Measurements from ENCODE around the gene INPP5K.
"Not testable (repeated sequence)": the region's sequence is repeated elsewhere in the genome, so short reads cannot be mapped to it uniquely, and the experiment has no call there.

INPP5K gene

DNA sequence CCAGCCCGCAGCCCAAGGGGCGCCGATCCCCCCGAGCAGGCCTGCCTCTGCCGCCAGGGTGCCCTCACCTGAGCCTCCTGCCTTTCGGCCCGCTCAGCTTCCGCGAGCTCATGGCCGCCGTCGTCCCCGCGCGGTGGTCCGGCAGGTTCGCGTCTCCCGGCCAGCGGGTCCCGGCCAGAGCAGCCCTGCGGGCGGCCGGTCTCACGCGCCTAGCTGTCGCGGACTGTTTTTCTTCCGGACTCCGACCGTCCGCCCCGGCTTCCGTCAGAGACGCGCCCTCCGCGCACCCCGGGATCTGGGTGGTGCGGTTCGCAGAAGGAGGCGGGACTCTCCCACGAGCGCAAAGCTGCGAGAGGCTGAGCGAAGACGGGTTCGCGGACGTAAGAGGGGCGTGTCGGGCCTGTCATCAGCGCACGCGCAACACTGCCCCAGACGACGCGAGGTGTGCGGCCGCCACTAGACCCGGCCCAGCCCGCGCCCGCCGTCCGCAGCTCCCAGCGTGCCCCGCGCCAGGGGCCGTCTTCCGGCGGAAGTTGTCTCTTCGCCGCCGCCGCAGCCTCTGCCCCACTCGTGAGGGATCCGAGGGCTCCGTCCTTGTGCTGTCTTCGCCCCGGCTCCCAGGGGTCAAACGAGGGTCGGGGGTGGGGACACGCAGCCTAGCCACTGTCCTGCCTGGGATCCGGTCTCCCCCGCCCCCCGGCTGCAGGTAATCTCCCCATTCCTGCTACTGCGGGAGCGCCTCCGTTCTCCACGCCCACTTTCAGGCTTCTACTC lies at the start of gene INPP5K:
INPP5K (minus strand) TSS at position 225 of the 774 bp plus-strand sequence; CDS start at position 112, 113 bp downstream.
- in situ Hi-C loops (cut with MboI; ENCODE audit: low sequenced_read_pairs), result no loop called here

- in situ Hi-C loops (cut with MboI; ENCODE audit: low sequenced_read_pairs), result no loop called here
These were observed 49.5 kb upstream of the INPP5K start for GRCh38 chr17:1565877-1566276.

DNA sequence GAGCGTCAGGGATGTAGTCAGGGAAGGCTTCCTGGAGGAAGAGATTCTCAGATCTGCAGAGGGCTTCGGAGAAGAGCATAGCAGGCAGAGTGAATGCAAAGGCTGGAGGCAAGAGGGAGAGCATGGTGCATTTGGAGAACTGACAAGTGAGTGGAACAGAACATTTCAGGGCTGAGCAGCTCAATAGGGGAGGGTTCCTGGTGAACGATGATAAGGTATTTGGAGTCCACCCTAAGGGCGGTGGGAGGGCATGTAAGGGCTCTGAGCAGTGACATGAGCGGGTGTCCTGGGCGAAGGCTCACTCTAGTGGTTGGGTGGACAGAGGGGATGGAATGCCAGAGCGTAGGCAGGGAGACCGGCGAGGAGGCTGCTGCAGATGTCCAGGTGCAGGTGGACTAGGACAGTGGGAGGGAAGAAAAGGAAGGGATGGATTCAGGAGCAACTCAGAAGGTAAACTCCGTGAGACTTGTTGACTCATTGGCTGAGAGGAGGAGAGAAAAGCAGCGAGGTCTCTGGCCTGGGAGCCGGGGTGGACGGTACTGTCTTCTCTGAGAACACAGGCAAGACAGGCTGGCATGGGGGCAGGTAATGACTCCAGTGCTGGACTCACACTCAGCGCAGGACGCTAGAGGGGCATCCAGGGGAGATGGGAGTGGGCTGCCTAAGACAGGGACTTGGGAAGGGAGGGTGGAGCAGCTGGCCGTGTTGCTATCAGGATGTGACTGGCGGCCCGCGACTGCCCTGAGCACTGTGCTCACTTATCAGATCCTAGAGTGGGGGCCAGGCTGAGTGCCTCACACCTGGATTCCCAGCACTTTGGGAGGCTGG lies 47.6 kb upstream of the INPP5K start:
- in situ Hi-C loops (cut with MboI; ENCODE audit: low sequenced_read_pairs), result no loop called here

DNA sequence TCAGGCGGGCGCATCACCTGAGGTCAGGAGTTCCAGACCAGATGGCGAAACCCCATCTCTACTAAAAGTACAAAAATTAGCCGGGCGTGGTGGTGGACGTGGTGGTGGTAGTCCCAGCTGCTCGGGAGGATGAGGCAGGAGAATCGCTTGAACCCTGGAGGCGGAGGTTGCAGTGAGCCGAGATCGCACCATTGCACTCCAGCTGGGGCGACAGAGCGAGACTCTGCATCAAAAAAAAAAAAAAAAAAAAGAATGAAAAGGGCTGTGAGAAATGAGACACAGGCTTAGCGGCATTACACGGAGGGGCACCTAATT lies 47.0 kb upstream of the INPP5K start:
- in situ Hi-C loops (cut with MboI; ENCODE audit: low sequenced_read_pairs), result not testable (repeated sequence)

GRCh38 chr17:1562176-1562643 lies 45.8 kb upstream of the INPP5K start:
- in situ Hi-C loops (cut with MboI; ENCODE audit: low sequenced_read_pairs), result no loop called here

DNA sequence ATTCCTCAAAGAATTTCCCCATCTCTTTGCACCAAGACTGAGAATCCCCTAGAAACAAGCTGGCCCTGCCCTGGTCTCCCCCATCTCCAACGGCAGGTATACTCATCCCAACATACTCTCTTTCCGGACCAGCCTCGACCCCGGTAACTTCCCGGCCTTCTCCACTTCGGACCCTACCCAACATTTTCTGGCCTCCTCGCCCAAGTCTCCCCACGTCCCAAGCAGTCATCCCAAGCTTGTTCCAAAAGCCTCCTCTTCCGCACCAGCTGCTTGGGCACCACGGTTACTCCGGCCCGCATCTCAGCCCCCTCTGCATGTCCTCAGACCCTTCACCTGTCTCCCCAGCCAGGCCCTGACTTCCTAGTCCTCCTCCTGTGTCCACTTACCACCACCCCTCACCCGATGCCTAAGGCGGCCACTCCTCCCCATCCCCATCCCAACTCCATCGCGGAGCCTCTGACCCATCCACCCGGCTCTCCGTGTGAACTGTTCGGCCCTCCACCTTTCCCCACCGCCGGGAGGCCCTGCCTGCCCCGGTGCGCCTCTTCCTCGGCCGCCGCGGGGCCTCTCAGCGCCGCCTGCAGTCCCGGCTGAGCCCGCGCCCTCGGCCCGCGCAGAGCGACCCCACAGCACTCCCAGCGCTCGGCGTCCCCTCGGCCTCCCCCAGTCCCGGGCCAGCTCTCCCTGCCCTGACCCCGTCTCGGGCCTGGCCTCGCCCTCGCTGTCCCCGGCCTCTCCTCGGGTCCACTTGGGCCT lies 45.2 kb upstream of the INPP5K start:
- in situ Hi-C loops (cut with MboI; ENCODE audit: low sequenced_read_pairs), result no loop called here

GRCh38 chr17:1560858-1561355 lies 44.5 kb upstream of the INPP5K start:
- in situ Hi-C loops (cut with MboI; ENCODE audit: low sequenced_read_pairs), result no loop called here

GRCh38 chr17:1560101-1560857 lies 43.9 kb upstream of the INPP5K start:
- in situ Hi-C loops (cut with MboI; ENCODE audit: low sequenced_read_pairs), result no loop called here

GRCh38 chr17:1559047-1560043 lies 42.9 kb upstream of the INPP5K start:
- in situ Hi-C loops (cut with MboI; ENCODE audit: low sequenced_read_pairs), result no loop called here

DNA sequence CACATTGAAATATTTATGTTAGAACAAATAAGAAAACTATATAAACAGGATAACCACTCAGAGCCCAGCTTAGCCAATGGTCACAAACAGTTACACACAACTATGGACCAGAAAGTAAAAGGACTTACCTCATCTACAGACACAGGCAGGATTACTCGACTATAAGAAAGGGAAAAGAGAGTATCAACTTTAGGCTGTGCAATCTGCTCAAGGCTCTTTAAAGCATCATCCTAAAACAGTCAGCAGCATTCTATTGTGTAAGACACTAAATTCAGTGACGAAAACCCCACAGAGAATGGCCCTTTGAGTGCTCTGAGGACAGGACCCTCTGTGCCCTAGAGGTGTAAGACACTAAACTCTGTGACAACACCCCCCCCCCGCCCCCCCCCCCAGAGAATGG lies 42.0 kb upstream of the INPP5K start:
- in situ Hi-C loops (cut with MboI; ENCODE audit: low sequenced_read_pairs), result no loop called here

- in situ Hi-C loops (cut with MboI; ENCODE audit: low sequenced_read_pairs), result no loop called here
These were observed 41.1 kb upstream of the INPP5K start for GRCh38 chr17:1557355-1558095.

DNA sequence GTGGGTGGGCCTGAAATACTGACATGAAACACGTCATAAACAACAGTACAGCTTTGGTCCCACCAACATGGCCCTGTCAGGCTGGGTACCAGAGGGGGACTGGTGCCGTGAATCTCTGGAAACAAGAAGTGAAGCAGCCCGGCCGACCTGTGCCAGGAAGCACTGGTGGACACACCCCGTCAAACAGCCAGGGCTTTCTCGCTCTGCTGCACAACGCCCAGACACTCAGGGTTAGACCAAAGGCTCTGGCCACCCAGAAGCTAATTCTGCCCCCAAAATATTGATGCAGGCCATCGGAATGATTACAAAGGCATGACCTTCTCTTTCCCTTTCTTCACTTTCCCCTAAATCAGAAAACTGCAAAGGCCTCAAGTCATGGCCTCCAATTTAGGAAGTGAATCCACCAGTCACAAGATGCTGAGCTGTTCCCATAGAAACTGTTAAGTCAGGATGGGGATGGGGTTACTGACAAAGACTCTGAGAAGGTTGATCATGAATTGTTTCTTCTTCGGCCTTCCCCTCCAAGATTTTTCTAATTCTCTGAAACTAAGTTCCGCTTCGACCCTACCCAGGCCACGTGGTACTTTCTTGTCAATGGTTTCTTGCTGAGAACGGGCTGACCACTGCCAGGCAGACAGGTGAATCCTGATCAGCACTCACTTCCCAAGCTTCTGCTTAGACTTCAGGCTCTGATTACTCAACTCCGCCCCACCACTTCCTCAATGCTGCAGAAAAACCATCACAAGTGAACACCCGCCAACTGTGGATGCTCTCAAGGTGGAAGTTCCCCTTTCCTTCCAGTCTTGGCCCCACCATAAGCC lies 39.4 kb upstream of the INPP5K start:
- in situ Hi-C loops (cut with MboI; ENCODE audit: low sequenced_read_pairs), result no loop called here

DNA sequence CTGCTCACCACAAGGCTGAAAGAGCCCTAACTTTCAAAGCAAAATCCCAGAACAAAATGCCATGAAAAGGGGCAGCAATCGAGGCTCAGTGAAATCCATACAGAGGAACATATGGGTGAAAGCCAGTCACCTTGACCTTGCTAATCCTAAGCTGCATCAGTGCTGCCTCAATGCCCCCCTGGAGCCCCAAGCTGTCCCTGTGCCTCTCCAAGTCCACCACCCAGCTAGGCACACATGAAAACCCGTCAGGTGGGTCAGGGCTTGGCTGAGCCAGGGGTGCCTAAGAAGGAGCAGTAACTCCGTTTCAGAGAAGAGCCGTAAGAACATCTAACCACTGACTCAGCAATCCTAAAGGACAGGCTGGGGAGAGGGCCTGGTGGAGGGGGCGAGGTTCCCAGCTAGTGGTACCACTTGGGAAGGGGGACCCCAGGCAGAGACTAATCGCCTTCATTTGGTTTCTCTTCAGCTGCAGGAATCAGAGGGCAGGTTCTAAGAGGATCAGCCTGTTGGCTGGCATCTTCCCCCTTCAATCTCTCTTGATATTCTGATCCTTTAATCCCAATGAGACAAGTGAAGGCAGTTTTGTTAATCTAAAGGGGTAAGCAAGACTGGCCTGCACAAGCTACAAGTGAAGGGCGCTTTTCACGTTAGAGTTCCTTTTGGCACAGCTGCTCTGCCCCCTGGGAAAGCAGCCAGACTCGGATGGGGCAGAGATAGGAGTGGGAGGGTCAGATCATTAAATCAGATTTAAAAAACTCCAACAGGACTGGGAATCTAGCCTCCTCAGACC lies 38.5 kb upstream of the INPP5K start:
- in situ Hi-C loops (cut with MboI; ENCODE audit: low sequenced_read_pairs), result no loop called here

DNA sequence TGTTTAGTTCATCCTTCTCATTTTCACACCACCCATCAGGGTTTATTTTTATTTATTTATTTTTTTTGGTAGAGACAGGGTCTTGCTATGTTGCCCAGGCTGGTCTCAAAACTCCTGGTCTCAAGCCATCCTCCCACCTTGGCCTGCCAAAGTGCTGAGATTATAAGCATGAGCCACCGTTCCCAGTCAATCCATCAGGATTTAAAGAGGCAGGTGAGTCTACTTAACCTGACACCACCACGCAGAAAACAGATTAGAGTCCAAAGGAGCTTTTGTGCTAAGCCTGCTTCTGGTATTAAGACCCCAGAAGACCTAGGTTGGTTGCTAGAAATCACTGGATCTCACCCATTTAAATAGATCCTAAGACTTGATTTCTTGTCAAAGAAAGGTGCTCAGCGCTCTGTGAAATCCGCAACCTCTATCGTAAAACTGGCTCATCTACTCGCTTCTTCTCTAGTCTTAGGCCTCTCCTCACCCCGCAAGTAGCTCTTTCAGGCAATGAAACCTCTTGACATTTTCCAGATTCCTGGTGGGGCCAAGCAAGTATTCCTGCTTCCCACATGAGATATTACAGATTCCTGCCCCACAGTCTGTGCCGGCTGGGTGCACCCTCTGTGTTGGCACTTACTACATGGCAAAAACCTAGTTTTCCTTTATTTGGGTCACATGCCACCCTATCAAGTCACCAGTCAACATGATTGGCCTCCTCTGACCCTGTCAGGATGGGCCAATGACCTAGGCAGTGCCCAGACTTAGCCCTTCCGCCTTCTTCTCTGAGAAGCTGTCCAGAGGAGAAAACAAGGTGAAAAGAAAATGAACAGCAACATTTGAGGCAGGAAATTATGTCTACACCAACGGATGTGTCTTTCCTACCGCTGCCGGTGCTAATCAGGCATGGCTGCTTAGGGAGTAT lies 37.2 kb upstream of the INPP5K start:
- in situ Hi-C loops (cut with MboI; ENCODE audit: low sequenced_read_pairs), result no loop called here

GRCh38 chr17:1552932-1553331 lies 36.5 kb upstream of the INPP5K start:
- in situ Hi-C loops (cut with MboI; ENCODE audit: low sequenced_read_pairs), result no loop called here

GRCh38 chr17:1551741-1552140 lies 35.3 kb upstream of the INPP5K start:
- in situ Hi-C loops (cut with MboI; ENCODE audit: low sequenced_read_pairs), result no loop called here

Measured in HL-60/S4 treated with retinoic acid at 250 ng/mL for 4 days and 3 days (cell line).